Central memory CD4-positive, alpha-beta T cell (primary cell): ENCODE results near the gene SMAD2.
"Not testable (repeated sequence)": the region's sequence is repeated elsewhere in the genome, so short reads cannot be mapped to it uniquely, and the experiment has no call there.

Experiments
- DNase-seq: peaks from one replicate; pipeline ENCODE4 v3.0.0; 2022

SMAD2 gene

DNA sequence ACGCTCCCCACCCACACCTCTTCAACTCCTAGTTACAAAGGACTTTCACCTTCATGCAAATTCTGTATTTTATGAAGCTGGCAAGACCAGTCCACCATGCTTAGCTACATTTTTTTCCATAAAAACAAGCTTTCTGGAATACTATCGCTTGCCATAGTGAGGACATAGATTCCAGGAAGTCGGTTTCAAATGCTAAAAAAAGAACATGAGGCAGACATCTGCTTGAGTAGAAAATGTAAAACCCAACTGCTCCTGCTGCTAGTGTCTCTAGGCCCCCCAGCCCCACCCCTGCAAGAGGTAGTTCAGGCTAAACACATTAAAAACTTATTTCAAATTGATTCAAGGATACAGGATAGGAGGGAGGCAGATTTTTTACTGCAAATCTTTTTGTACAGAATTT lies 148.9 kb downstream of the SMAD2 start:
- DNase-seq: no peak

DNA sequence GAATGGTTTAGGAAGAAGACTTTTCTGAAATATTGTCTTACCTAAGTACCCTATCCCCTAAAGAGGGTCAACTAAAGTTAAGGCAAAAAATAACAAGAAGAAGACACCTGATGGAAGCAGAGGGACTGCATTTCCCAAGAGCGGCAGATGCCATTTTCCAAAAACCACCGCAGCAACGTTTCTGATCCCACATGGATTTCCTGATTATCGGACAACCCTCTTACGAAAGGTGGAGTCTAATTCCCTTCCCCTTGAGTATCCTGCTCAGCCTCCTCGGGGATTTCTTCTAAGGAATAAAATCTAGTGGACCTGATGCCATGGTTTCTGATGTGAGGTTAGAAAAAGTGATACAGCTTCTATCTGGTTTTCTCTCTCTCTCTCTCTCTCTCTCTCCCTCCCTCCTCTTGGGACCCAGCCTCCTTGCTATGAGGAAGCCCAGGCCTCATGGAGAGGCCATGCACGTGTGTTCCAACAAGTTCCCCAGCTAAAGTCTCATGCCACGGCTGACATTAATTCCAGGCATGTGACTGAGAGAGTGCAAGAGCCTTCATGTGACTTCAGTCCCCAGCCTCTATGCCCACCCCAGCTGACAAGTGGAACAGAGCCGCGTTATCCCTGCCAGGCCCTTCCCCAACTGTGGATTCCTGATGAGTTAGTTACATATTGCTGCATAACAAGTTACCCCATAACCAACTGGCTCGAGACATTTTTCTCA lies 150.3 kb downstream of the SMAD2 start:
- DNase-seq: no peak

DNA sequence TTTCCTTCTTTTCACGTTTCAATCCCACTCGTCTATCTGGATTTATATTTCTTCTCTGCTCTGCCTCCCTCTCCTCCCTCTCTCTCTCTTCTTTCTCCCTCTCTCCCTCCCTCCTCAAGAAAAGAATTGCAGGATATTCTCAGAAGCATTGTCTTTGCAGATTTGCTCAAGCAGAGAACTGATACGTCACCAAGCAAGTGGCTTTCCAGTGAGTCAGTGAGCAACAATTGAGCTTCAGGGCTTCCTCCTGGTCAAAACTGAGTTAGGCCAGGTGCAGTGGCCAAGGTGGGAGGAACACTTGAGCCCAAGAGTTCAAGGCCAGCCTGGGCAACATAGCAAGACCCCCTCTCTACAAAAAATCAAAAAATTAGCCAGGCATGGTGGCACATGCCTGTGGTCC lies 151.1 kb downstream of the SMAD2 start:
- DNase-seq: no peak

DNA sequence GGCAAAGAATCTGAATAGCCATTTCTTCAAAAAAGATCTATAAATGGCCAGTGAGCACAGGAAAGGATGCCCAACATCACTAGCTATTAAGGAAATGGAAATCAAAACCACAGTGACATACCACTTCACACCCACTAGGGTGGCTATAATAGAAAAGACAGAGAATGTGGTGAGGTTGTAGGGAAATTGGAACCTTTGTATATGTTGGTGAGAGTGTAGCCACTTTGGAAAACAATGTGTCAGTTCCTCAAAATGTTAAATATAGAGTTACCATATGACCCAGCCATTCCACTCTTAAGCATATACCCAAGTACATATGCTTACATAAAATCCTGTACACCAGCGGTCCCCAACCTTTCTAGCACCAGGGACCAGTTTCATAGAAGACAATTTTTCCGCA lies 152.8 kb downstream of the SMAD2 start:
- no peak for DNase-seq

DNA sequence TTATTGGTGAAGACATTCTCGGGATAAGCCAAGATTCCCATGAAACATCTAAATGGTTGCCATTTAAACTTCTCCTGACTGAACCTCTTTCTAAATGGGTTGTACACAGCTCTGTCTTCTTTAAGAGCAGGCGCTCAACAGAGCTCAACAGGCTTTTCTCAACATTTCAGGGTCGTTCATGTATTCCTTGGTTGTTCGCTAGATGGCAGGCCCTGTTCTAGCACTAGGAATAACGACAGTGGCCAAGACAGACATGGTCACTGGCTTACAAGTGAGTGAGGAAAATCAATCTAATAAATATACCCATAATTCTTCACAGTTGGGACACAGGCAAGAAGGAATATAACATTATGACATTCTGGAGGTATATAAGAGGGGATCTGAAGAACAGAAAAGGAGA lies 154.5 kb downstream of the SMAD2 start:
- DNase-seq: no peak

DNA sequence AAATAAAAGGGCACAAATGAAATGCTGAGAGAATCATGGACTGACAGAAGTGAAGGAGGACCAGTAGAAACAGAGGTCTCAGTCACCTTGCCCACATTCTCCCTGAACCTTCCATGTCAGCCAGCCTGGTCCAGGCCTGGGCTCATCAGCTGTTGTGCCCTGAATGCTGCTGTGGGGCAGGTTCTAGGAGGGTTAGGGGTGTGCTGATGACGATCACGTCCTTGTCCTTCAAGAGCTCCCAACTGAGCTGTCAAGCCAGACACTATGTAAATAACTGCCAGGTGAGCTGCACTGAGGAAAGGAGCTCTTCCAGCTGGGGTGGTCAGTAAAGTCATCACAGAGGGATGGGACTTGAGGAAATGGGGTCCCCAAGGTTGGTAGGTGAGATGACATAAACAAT lies 156.5 kb downstream of the SMAD2 start:
- no peak for DNase-seq

DNA sequence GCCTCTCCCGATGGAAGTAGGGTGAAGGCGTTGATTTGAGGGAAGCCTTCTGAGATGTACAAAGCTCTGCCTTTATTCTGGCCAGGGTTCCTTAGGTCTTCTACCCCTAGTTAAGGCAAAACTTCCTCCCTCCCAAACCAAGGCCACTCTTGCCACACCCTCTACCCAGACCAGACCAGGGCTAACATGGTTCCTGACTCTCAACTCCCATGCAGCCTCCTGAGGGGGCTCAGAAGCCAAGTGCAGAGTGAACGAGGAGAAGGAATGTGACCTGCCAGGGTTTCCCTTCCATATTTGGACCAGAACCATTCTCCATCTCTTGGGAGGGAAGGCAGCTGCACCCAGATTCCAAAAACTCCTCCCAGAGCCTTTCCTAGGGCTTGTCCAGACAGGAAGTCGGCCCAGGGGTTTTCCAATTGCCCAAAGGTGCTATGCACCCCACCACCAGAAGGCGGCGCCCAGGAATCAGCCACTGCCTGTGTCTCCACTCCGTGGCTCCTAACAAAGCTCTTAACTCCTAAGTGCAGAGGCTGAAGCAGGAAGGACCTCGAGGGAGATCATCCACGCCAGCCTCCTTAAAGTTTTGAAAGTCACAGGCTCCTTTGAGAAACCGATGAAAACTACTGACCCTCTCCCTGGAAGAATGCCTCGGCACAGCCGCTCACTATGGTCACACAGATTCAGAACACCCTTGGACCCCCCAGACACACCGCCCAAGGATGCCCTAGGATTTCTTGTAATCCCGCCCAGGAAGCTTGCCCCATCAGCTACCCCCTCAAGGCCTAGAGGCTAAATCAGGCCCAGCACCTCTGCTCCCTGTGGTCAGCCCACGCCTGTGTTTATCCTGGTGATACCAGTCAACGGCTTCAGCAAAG lies 157.8 kb downstream of the SMAD2 start:
- peak; percentile 19 for DNase-seq

DNA sequence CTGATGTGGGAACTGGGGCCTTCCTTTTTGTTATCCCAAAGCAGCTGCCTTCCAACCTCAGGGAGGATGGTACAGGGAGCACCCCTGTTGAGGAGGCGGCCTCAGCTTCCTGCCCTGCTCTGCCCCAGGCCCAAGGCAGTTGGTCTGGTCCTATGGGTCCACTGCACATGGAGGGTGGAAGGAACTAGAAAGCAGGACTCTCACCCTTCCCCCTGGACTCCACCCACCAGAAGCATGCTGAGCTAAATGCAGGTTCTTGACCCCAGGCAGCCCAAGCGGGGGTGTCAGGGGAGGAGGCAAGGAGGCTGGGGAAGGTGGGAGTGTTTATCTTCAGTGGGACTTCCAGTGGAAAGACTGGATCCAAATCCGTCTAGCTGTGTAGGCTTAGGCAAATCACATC lies 158.5 kb downstream of the SMAD2 start:
- no peak for DNase-seq

DNA sequence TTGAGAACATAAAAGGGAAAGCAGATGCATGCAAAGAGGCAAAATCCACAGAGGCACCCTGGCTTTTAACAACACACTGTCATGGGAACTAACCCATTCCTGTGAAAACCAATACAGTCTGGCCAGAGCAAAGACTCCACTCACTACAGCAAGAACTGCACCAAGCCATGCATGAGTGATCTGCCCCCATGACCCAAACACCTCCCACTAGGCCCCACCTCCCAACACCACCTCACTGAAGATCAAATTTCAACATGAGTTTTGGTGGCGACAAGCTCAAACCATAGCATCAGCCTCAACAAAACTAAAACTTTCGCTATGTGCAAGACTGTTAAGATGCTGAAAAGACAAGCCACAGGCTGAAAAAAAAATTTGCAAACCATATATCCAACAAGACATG lies 162.8 kb downstream of the SMAD2 start:
- no peak for DNase-seq

DNA sequence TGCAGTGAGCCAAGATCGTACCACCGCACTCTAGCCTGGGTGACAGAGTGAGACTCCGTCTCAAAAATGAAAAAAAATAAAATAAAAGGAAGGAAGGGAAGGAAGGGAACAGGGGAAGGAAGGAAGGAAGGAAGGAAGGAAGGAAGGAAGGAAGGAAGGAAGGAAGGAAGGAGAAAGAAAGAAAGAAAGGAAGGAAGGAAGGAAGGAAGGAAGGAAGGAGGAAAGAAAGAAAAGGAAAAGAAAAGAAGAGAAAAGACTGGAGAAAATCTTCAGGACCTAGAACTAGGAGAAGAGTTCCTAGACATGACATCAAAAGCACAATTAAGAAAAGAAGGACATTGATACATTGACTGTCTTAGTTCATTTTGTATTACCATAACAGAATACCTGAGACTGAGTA lies 163.3 kb downstream of the SMAD2 start:
- DNase-seq: not testable (repeated sequence)
